Measurements from ENCODE around the gene RAD51B. TPM values are rescaled to one million over a fixed set of nuclear protein-coding genes. Genes with fewer than 3 reads are reported as not detected.
A peak's percentile ranks its signal among the peaks of the same experiment; 100 is the strongest.

RAD51B gene
- total and polyA plus RNA-seq, 8 donors, result 10.8 to 18.3 (median 14.1) TPM

- Histone ChIP-seq H3K27ac (no peak overlapping the region), H3K4me3 (no peak overlapping the region), H3K27me3 (no peaks in the 10 kb centered on the region), H3K9me3 (no peaks in the 10 kb centered on the region), H3K4me1 (peaks cover 7 to 32% of the 10 kb centered on the region in 2 donors), H3K36me3 (no peaks in the 10 kb centered on the region)
- TF ChIP-seq CTCF (IDR thresholded peaks at IDR 0.05), result no peak
- intact Hi-C loops (cut with DNase I), result no loop called here
- ATAC-seq, result no peak
- no peak for DNase-seq
Observed at GRCh38 chr14:68357777-68358176, 538.2 kb downstream of the RAD51B start.

- no peaks in the 10 kb centered on the region for H3K9me3 ChIP-seq
- no peaks in the 10 kb centered on the region for H3K27me3 ChIP-seq
- peaks cover 7 to 38% of the 10 kb centered on the region in 2 donors for H3K4me1 ChIP-seq
- TF ChIP-seq CTCF (IDR thresholded peaks at IDR 0.05), result no peak
- no peaks in the 10 kb centered on the region for H3K36me3 ChIP-seq
- H3K4me3 ChIP-seq, result no peak overlapping the region
- H3K27ac ChIP-seq, result peak overlapping the region; percentile 76 to 84
- intact Hi-C loops (cut with DNase I), result no loop called here
- no peak for ATAC-seq
- no peak for DNase-seq
Observed at GRCh38 chr14:68358500-68358899, 538.9 kb downstream of the RAD51B start.

- DNase-seq (no peak), ATAC-seq (peak; percentile 19)
- intact Hi-C loops (cut with DNase I), result no loop called here
- Histone ChIP-seq H3K27me3 (no peaks in the 10 kb centered on the region), H3K4me1 (peaks cover 7 to 46% of the 10 kb centered on the region in 2 donors), H3K36me3 (no peaks in the 10 kb centered on the region), H3K4me3 (no peak overlapping the region), H3K27ac (peak overlapping the region; percentile 76 to 84), H3K9me3 (no peaks in the 10 kb centered on the region)
- no peak for TF ChIP-seq CTCF (IDR thresholded peaks at IDR 0.05)
Observed at GRCh38 chr14:68359022-68359836, 539.6 kb downstream of the RAD51B start.

DNA sequence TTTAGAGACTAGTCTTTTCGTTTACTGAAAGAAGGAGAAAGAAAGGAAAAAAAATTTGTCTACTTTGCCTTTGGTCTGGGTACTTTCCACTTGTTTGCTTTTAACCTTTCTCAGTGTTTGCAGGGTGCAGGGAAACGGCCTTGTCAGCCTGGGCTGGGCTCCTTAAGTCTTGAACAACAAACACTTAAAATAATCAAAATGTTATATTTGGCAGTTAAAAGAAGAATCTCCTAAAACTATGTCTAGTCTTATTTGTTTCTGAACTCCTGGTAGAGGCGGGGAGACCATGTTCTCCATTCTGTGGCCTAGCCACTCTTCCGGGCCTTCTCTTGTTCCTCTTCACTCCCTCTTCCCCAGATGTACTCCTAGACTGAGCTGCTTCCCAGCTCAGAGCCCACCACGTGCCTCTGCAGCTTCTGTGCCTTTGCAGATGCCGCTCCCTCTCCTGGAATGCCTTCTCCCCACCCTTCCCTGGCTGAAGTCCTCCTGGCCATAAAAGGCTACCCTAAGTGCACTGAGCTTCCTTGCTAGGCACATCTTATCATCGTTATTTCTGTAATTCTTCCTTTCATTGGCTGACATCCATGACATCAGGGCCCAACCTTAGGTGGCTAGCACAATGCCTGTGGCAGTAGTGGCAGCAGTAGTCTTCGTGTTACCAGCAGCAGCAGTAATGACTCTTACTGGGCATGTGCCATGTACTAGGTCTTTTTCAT lies 540.4 kb downstream of the RAD51B start:
- Histone ChIP-seq H3K36me3 (no peaks in the 10 kb centered on the region), H3K27me3 (no peaks in the 10 kb centered on the region), H3K4me3 (no peak overlapping the region), H3K9me3 (no peaks in the 10 kb centered on the region), H3K27ac (peak overlapping the region; percentile 76 to 84), H3K4me1 (peaks cover 7 to 53% of the 10 kb centered on the region in 2 donors)
- intact Hi-C loops (cut with DNase I), result no loop called here
- ATAC-seq (peak; percentile 84), DNase-seq (peak in 2 of 4 donors; percentile 82 to 86)
- no peak for TF ChIP-seq CTCF (IDR thresholded peaks at IDR 0.05)

- Histone ChIP-seq H3K27ac (peak overlapping the region; percentile 76 to 84), H3K4me3 (no peak overlapping the region), H3K4me1 (peaks cover 7 to 56% of the 10 kb centered on the region in 2 donors), H3K27me3 (no peaks in the 10 kb centered on the region), H3K9me3 (no peaks in the 10 kb centered on the region), H3K36me3 (no peaks in the 10 kb centered on the region)
- intact Hi-C loops (cut with DNase I), result no loop called here
- peak; percentile 72 for ATAC-seq
- TF ChIP-seq CTCF (IDR thresholded peaks at IDR 0.05), result no peak
- no peak for DNase-seq
Observed at GRCh38 chr14:68361231-68361630, 541.7 kb downstream of the RAD51B start.

All from left lung (tissue), 10 donors.